Panc1 (cell line): ENCODE measurements around the gene PRAMEF1. TPM values are rescaled to one million over a fixed set of nuclear protein-coding genes. Genes with fewer than 3 reads are reported as not detected.

ENCODE experiments used
- ATAC-seq: fragments of 200-7000 bp; cut with Tn5 transposase; 2 replicates; pipeline ENCODE4 v1.9.1; 2020; ENCODE audit warnings: mild to moderate bottlenecking, moderate library complexity
- BruUV-seq: library from RNA; stranded (reverse); fragments of 400-500 nt; replicated peaks from 2 replicates; lab custom pipeline; 2021; lab: Mats Ljungman, UMichigan
- CTCF ChIA-PET: fragments of 300-600 bp; sonication (Branson Sonifier 250); formaldehyde crosslinking; loops from one replicate; lab custom pipeline; 2022; ENCODE audit warnings: antibody characterized with exemption; lab: Charles Lee
- POLR2A ChIA-PET: fragments of 300-600 bp; sonication (Branson Sonifier 250); formaldehyde crosslinking; loops from one replicate; lab custom pipeline; 2022; ENCODE audit warnings: antibody characterized with exemption; lab: Charles Lee
- DNase-seq: peaks from one replicate; pipeline ENCODE4 v3.0.0-alpha.2; 2010; ENCODE audit warnings: low read depth, low spot score
- H3K27ac ChIP-seq: 2 replicates; pipeline ENCODE4 v1.5.1; 2011; ENCODE audit warnings: mild to moderate bottlenecking, low read length, inconsistent platforms
- H3K27me3 ChIP-seq: fragments of 200-500 bp; sonication (Bioruptor generic); 2 replicates; pipeline ENCODE4 v1.6.0; 2014; ENCODE audit warnings: low read length, inconsistent platforms; ENCODE audit not compliant: control insufficient read depth, insufficient read depth
- H3K36me3 ChIP-seq: fragments of 200-500 bp; sonication (Bioruptor generic); 2 replicates; pipeline ENCODE4 v1.5.1; 2014; ENCODE audit warnings: inconsistent platforms, mild to moderate bottlenecking, low read length, moderate library complexity; ENCODE audit not compliant: control insufficient read depth, insufficient read depth
- H3K4me1 ChIP-seq: 2 replicates; pipeline ENCODE4 v1.5.1; 2011; ENCODE audit warnings: inconsistent platforms, mild to moderate bottlenecking, low read length, moderate library complexity; ENCODE audit not compliant: control insufficient read depth, insufficient read depth
- H3K4me3 ChIP-seq, 2 experiments: 2 replicates each; pipeline ENCODE4 v1.5.1; 2011 to 2012; ENCODE audit warnings: low read depth in 2 of 2, low read length in 2 of 2, mild to moderate bottlenecking in 2 of 2, inconsistent platforms in 1 of 2, moderate library complexity in 1 of 2
- H3K9me3 ChIP-seq: fragments of 200-500 bp; sonication (Bioruptor generic); 2 replicates; pipeline ENCODE4 v1.5.1; 2014; ENCODE audit warnings: low read depth, mild to moderate bottlenecking, inconsistent platforms, low read length, moderate library complexity; ENCODE audit not compliant: control insufficient read depth, insufficient read depth
- CTCF ChIP-seq: fragments of 450-650 bp; IDR thresholded peaks from 2 replicates; pipeline ENCODE4 v1.5.1; 2017; ENCODE audit warnings: mild to moderate bottlenecking
- POLR2AphosphoS5 ChIP-seq: IDR thresholded peaks from 2 replicates; pipeline ENCODE4 v1.6.1; 2012; ENCODE audit warnings: mild to moderate bottlenecking, low read depth, low read length, moderate library complexity
- REST ChIP-seq, 2 experiments: IDR thresholded peaks; 2 replicates each; pipeline ENCODE4 v1.6.1; 2011 to 2012; ENCODE audit warnings: low read depth in 2 of 2, control low read depth in 1 of 2, low read length in 1 of 2, mild to moderate bottlenecking in 1 of 2, moderate library complexity in 1 of 2; ENCODE audit not compliant: insufficient read depth in 1 of 2
- SIN3A ChIP-seq: IDR thresholded peaks from 2 replicates; pipeline ENCODE4 v1.6.1; 2012; ENCODE audit warnings: low read depth, mild to moderate bottlenecking, low read length, moderate library complexity, borderline replicate concordance; ENCODE audit not compliant: insufficient read depth
- TCF7L2 ChIP-seq: IDR thresholded peaks from 2 replicates; pipeline ENCODE4 v1.6.1; 2011; ENCODE audit warnings: mild to moderate bottlenecking, low read depth, low read length, inconsistent platforms
- in situ Hi-C: cut with HindIII; loops from 2 replicates; pipeline ENCODE4 v1.10.0; 2016; ENCODE audit warnings: low sequenced_read_pairs, low pct_unique_long_range_greater_than_20kb
- intact Hi-C: fragments of 100-400 bp; cut with micrococcal nuclease; formaldehyde crosslinking; loops from one replicate; pipeline ENCODE4 v1.10.0; 2022; ENCODE audit not compliant: unreplicated experiment
- total RNA-seq: library from RNA; stranded (reverse); gene quantifications from one replicate; pipeline ENCODE4 v1.2.1, GENCODE V29; 2021; ENCODE audit not compliant: unreplicated experiment

PRAMEF1 gene
- total RNA-seq, 1 experiment from 2014 or later = not detected

DNA sequence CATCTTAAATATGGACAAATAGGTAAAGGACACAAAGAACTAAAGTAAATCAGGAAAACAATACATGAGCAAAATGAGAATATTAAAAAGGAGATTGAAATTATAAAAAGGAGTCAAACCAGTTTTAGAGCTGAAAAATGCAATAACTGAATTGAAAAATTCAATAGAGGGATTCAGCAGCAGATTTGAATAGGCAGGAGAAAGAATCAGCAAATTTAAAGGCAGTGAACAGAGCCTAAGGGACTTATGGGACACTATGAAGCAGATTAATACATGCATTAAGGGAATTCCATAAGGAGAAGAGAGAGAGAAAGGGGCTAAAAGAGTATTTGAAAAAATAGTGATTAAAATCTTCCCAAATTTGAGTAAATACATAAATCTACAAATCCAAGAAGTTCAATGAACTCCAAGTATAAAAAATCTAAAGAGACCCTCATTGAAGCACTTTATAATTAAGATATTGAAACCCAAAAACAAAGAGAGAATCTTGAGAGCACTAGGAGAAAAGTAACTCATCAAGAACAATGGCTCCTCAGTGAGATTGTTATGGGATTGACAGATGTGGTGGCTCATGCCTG, 42.3 kb upstream of the PRAMEF1 start:
- no TSS peak for BruUV-seq

DNA sequence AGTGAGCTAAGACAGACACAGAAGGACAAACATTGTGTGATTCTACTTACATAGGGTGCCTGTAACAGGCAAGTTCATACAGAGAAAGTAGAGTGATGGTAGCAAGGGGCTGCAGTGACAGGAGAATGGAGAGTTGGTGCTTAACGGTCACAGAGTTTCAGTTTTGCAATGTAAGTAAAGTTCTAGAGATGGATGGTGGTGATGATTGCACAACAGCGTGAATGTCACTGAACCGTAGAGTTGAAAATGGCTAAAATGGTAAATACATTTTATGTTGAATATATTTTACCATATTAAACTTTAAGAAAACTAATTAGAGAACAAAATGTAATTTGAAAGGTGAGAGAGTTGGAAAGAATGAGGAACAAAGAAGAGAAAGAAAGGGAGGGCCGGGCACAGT, 36.5 kb upstream of the PRAMEF1 start:
- peaks cover 34% of the 10 kb centered on the region for H3K27me3 ChIP-seq
- CTCF ChIA-PET = no interaction called here
- BruUV-seq = no TSS peak

More for the DNA sequence above, 42.3 kb upstream of the PRAMEF1 start:
- ChIA-PET CTCF (no interaction called here), POLR2A (interaction anchor here (0.7 kb wide), 1 partner anchor 84 kb away, joined by 3 read pairs; no protein-coding TSS in a partner anchor)
- in situ Hi-C loops (no loop called here), intact Hi-C loops (no loop called here)
- no peak for TF ChIP-seq TCF7L2
- TF ChIP-seq POLR2AphosphoS5 = no peak
- TF ChIP-seq SIN3A = no peak
- TF ChIP-seq REST (IDR thresholded peaks at IDR 0.05; ENCODE audit: insufficient read depth in 1 of 2, low read depth in 2 of 2, low read length in 1 of 2) = no peak
- TF ChIP-seq CTCF = no peak
- Histone ChIP-seq H3K27ac (no peak overlapping the region), H3K4me1 (no peaks in the 10 kb centered on the region), H3K36me3 (no peaks in the 10 kb centered on the region), H3K4me3 (no peak overlapping the region), H3K9me3 (peaks cover 5% of the 10 kb centered on the region), H3K27me3 (peaks cover 20% of the 10 kb centered on the region)
- ATAC-seq = no peak
- DNase-seq = no peak

More for the DNA sequence above, 36.5 kb upstream of the PRAMEF1 start:
- H3K9me3 ChIP-seq = no peaks in the 10 kb centered on the region
- intact Hi-C loops (no loop called here), in situ Hi-C loops (no loop called here)
- H3K27ac ChIP-seq = no peak overlapping the region
- TF ChIP-seq CTCF = no peak
- no peak for TF ChIP-seq SIN3A
- no peak for TF ChIP-seq POLR2AphosphoS5
- TF ChIP-seq REST (IDR thresholded peaks at IDR 0.05; ENCODE audit: insufficient read depth in 1 of 2, low read depth in 2 of 2, low read length in 1 of 2) = no peak
- TF ChIP-seq TCF7L2 = no peak
- H3K4me1 ChIP-seq = no peaks in the 10 kb centered on the region
- ATAC-seq (no peak), DNase-seq (no peak)
- H3K36me3 ChIP-seq = no peaks in the 10 kb centered on the region
- H3K4me3 ChIP-seq = no peak overlapping the region
- POLR2A ChIA-PET = no interaction called here
